Stimulated activated CD8-positive, alpha-beta memory T cell treated with anti-CD3 and anti-CD28 coated beads, Interleukin-15, amount 100 ng/mL, for 24 hours (primary cell): ENCODE data around the gene PTPN1.
"Not testable (repeated sequence)": the region's sequence is repeated elsewhere in the genome, so short reads cannot be mapped to it uniquely, and the experiment has no call there.

ENCODE experiments used
- DNase-seq: peaks from one replicate; pipeline ENCODE4 v3.0.0-alpha.2; 2020; ENCODE audit warnings: low read depth

PTPN1 gene

DNA sequence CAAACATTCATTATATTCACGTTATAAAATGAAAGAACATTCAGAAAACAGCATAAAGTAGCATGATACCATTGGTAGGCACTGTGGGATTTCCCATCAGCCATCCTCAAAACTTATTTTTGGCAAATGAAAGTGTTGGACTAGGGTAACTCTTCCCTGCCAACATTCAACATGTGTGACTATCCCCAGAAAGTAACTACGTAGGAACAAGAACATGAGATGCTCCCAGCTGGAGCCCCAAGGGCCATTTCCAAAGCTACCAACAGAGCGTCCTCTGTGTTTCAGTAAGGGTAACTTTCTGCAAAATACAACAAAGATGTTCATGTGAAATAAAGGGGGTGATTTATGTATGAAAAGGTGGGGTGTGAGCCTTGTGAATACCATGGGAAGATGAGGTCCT lies 28.4 kb upstream of the PTPN1 start:
- DNase-seq: no peak

DNA sequence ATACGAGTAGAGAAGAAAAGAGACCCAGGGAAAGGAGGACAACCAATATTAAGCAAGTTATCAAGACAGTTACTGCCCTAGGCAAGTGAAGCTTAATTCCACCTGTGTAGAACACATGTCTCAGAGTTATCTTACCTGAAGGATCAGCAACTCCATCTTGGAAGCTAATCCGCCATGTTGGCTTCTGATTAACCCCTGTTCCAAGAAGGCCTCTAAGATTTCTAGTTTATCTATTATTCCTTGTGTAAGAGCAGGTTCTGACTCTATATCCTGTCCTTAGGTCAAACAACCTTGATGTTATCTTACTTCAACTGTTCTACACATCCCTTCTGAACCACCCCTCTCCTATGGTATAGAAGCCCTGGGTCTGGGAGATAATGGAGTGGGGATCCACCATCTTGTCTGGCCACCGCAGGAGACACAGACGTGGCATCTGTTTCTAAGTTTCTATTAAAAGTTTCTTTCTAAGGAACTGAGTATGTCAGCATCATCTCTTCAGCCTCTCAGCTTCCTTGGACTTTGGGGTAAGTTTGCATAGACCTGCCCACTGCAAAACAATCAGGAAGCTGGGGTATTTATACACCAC lies 27.7 kb upstream of the PTPN1 start:
- no peak for DNase-seq

DNA sequence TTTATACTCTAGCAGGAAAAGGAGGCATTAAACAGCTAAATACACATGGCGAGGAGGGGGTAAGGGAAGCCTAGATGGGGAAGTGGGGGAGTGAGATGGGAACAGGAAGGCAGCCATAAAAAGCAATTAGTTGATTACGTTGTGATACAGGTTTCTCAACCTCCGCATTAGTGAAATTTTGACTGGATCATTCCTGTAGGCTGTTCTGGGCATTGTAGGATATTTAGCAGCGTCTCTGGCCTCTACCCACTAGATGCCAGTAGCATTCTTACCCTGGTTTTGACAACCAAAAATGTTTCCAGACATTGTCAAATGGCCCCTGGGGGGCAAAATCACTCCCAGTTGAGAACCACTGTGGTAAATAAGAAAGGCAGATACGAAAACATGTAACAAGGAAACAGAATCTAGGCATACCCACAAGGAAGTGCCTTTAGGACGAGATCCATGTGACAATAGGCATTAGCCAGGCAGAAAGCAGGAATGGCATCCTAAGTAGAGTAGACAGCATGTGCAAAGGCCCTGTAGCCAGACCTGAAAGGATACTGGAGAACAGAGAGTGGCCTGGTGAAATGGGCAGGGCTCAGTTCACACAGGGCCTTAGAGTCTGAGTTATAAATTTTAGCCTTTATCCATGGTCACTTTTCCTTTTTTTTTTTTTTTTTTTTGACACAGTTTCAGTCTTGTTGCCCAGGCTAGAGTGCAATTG lies 25.8 kb upstream of the PTPN1 start:
- DNase-seq: no peak

GRCh38 chr20:50487397-50487796 lies 22.8 kb upstream of the PTPN1 start:
- no peak for DNase-seq

DNA sequence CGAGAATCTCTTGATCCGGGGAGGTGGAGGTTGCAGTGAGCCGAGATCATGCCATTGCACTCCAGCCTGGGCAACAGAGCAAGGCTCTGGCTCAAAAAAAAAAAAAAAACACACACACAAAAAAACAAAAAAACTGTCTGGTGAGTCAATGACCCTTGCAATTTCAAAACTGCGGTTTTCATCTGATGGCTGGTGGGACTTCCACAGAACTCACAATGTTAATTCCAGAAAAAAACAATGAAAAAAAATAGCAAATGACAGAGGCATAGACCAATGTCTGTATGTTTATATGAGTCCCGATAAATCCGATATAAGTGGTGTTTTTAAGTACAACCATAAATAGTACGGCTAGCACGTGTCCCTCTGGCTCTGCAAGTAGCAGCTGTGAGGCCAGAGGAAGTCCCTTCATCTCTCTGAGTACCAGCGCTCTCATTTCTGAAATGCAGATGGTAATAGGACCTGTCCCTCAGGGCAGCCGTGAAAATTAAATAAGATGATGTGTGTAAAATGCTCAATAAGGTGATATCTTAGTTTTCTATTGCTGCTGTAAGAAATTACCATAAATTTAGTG lies 21.9 kb upstream of the PTPN1 start:
- DNase-seq: no peak

DNA sequence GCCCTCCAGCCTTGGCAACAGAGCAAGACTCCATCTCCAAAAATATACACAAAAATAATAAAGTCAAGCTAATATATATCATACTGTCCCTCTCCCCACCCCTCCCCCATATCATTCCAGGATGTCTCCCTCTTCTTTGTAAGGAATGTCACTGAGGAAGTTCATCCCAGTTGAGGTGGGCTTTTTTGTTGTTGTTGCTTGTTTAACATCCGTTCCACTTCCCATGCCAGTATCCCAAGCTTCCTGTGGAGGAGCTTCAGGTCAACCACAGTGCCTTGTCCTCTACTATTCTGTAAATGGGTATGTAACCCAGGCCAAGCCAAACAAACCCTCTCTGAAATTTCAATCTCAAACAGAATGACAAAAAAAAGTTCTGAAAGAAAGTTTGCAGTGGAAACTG lies 19.0 kb upstream of the PTPN1 start:
- no peak for DNase-seq

DNA sequence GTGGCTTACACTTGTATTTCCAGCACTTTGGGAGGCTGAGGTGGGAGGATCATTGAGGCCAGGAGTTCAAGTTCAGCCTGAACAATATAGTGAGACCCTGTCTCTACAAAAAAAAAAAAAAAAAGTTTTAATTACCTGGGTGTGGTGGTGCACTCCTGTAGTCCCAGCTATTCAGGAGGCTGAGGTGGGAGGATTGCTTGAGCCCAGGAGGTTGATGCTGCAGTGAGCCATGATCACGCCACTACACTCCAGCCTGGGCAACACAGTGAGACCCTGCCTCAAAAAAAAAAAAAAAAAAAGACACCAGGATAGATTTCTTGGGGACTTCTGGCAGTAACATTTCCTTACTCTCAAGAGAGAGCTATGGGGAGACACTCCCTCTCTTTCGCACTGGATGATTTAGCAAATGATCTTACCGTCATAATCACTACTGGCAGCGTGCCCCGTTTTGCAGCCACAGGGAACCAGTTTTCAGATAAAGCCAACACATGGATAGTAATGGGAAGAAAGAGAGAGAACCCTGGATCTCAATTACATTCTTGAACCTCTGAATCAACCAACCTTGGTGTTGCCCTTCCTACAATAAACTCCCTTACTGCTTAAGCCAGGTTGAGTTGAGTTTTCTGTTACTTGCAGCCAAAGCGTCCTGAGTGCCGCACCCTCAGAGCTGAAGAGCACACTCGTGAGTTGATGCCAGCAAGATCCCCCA lies 18.1 kb upstream of the PTPN1 start:
- DNase-seq: no peak

DNA sequence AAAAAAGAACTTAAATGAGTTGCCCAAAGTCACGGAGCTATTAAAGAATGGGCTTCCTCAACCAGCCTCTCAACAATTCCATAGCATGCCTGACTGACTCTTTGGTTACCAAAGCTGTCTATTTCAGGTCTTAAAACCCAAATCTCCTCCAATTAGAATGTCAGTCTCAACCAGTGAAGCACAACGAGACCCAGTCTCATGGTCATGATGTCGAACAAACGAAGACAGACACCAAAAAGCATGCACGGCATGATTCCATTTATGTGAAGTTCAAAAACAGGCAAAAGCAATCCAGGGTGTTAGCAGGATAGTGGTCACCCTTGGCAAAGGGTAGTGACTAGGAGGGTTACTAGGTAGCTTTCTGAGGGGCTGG lies 16.3 kb upstream of the PTPN1 start:
- no peak for DNase-seq

- DNase-seq: no peak
Observed at GRCh38 chr20:50494428-50494827, 15.8 kb upstream of the PTPN1 start.

DNA sequence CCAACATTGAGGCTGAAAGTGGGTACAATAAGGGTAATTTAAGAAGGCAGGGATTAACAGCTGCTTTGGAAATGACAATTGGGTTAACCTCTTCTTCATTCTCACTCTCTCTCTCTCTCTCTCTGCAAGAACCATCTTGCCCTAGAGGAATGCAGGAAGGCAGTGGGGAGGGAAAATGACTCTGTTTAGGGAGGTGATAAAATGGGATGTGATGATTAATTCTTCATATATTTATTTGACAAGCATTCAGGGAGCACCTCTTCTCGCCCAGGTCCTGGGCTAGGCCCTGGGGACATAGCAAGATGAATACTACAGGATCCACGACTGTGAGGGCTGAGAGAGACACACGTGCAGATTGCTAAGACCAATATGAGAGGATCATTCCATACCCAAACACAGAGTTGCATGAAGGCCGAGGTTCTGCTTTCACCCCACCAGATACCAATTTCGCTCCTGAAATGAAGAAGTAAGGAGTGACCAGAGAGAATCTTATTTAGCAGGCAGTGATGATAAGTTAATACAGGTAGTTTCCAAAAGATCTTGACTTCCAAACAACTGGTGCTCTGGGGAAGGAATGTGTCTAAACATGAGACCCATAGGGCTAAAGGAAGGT lies 13.3 kb upstream of the PTPN1 start:
- DNase-seq: no peak

DNA sequence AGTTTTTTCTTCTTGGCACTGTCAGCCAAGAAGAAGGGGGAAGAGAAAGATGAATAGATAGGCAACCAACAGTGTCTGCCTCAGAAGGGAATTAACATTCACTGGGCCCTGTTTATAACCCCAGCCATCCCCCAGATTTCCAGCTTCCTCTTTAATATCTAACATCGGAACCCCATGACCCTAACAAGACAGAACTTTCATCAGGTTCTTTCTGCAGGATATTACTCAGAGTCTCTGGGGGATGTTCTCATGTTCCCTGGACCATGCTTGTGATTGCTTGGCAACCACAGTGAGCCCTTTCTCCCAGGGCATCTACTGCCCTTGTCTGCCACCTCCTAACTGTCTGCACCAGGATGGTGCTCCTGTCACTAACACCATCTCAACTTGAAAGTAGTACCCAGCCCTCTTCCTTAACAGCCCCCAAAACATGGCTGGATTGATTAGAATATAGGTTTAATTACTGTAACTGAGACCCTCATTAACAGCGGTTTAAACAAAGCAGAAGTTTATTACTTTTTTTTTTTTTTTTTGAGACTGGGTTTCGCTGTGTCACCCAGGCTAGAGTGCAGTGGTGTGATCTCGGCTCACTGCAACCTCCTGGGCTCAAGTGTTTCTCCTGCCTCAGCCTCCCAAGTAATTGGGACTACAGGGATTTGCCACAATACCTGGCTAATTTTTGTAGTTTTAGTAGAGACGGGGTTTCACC lies 12.0 kb upstream of the PTPN1 start:
- DNase-seq: no peak

DNA sequence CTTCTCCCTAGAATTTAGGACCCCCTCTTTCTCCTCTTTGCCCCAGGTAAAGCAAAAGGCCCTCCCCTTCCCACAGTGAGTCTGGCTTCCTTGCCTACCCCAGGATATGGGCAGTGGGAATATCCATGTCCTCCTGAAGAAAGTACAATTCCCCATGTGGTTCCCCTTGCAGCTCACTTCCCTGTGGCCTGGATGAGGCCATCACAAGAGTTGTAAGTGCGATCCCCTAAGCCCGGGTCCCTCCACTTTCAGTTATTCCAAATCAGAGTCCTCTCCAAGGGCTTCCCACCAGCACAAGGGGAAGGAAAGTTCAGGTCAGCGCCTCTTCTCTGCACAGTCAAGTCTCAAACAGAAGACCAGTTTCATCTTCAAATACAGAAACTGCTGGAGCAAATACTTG lies 10.2 kb upstream of the PTPN1 start:
- DNase-seq: no peak

DNA sequence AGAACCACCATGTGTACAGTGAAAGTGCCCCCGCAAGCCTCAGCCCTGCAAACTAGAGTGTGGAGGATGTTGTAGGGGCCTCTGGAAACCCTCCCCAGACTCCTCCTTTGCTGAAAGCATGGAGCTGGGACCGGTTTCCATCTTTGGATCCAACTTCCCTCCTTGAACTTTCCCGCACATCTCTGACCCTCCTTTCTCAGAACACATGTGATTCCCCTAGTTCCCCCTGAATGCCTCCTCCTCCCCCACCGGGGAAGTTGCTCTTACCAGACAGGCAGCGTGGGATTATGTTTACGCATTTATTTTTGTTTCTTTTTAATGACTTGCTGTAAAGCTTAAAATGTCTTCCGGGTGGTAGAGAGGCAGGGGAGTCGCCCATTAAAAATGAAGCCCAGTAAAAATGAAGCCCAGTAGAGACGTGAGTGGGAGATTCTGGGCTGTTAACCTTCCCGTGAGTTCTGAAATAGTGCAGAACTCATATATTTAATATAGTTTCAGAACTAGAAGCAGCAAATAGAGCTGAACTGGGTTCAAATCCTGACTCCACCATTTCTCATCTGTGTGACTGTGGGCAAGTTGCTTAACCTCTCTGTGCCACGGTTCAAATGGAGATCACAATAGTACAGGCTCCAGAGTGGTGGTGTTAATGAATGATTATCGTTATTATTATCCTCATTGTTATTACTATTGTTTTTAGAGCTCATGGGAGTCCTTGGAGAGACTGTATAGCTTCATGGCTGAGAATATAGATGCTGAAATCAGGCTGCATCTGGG lies 8.0 kb upstream of the PTPN1 start:
- DNase-seq: no peak

DNA sequence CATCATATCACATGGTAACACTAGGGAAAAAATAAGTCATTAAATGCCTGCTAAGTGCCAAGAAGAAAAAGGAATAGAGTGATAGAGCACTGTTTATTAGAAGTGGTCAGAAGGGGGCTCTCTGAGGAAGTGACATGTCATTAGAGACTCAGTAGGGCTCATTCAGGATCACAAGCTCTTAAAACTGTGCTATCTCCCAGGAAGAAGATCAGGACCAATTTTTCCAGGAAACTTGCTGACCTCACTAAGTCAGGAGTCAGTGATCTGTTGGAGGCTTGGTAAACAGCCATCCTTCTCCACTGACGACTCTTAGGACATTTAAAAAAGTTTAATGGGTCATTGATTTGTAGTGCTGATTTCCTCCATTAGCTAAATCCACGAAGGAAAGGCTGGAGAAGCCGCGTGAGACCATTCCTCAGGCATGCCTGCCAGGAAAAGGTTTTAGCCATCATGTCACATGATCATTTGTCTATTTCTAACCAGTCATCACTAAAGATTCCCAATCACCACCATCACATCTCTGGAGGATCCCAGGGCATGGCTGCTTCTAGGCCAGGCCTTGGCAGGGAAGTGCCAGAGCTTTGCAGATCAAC lies 5.9 kb upstream of the PTPN1 start:
- DNase-seq: no peak

DNA sequence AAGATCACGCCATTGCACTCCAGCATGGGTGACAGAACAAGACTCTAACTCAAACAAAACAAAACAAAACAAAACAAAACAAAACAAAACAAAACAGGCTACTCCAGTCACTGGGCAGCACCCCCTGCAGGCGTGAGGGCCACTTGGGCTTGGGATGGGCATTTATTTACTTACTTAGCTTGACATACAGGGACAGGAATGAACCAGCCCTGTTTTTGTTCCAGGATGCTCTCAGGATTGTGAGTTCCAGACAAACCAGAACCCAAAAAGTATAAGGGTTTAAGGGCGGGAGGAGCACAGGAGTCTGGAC lies 4.0 kb upstream of the PTPN1 start:
- DNase-seq: no peak

DNA sequence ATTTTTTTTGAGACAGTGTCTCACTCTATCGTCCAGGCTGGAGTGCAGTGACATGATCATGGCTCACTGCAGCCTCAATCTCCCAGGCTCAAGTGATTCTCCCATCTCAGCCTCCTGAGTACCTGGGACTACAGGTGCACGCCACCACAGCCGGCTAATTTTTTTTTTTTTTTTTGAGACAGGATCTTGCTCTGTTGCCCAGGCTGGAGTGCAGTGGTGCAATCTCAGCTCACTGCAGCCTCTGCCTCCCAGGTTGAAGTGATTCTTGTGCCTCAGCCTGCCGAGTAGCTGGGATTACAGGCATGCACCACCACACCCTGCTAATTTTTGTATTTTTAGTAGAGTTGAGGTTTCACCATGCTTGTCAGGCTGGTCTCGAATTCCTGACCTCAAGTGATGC lies 2.4 kb upstream of the PTPN1 start:
- DNase-seq: not testable (repeated sequence)

DNA sequence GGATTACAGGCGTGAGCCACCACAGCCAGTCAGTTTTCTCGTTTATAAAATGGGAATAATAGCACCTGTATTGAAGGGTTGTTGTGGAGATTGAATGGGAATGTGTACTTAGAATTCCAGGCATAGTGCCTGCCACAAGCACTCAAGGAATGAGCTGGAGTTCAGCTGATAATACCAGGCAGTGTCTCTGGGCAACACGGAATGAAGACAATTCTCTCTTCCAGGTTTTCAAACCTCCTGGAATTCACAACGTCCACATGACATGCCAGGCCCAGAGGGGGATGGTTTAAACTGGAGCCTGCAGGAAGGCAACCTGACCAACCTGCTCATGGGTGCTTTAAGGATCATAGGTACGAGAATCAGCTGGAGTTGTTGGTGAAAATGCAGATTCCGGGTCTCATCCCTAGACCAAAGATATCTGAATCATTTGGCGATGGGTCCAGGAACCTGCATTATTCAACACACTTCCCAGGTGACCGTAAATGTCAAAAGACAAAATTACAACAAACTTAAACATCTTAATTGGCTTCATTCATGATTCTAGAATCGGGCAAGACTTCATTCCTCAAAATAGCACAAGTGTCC lies 1.9 kb upstream of the PTPN1 start:
- no peak for DNase-seq

DNA sequence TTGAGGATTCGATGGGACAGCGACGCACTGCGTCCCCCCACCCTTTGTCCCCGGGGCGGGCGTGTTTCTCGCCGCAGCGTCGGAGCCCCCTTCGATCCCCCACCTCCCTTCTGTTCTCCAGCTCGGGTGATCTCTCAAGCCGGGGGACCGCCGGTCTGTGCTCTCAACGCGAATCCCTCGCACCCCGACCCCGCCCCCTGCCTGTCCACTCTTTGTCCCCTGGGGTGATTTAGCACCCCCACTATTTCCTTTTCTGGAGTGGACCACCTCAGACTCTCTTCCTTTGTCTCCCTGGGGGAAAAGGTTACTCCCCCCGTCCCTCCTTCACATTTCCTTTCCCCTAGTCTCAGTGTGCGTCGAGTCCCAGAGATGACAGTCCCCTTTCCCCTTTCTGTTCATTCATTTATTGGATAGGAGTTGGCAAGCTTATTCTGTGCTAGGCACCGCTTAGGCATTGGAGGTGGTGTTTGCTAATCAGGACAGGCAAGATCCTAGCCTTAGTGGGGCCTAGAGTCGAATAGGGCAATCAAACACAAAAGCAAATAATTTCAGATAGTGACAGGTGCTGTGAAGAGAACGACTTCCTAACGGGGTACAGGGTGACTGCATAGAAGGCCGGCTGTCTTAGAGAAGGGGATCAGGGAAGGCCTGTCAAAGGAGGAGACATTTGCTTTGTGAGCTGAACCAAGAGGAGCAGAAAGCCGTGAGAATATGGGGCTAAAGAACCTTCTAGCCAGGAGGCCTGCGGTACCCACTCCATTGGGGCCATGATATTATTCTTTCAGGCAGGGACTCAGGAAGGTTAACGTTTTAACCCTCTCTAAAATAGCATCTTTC lies 741 bp downstream of the PTPN1 start:
- no peak for DNase-seq

DNA sequence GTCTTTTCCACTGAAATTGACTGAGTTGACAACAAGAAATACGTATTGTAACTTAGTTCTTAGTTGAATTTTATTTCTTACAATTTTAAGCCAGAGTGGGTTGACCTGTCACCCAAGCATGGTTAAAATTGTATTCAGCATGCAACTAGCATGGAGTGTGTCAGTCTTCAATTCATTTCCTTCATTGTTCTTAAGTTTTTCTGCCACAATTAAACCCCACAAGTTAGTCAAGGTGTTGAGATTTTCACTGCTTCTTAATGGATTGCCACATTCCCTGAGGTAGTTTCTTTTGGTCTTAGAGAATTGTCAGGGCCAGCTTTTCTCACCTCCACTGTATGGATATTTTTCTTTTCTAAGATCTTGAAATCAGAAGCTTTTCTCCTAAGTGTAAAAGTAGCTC lies 2.1 kb downstream of the PTPN1 start:
- no peak for DNase-seq
